Measurements from ENCODE around the gene TK2. TPM values are rescaled to one million over a fixed set of nuclear protein-coding genes. Genes with fewer than 3 reads are reported as not detected.
"Not testable (repeated sequence)": the region's sequence is repeated elsewhere in the genome, so short reads cannot be mapped to it uniquely, and the experiment has no call there.

Gene TK2
- total and polyA plus RNA-seq, 2 donors from 2014 or later: 31.0 to 44.2 TPM

DNA sequence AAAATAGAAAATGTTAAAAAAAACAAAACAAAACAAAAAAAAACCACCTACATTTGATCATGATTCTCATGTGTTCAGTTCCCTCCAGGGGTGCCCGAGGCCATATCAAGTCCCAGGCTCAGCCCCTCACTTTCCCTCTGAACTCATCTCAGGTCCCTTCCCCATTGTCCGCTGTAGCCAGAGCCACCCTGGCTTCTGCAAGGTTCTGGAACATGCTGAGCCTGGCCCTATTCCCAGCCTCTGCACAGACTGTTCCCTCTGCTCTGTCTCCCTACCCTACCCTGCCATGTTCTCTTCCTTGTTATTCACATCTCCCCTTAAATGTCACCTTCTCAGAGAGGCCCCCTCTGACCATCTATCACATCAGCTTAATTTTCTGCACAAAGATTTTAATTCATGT is 46.9 kb downstream of the TK2 start:
- H3K9me3 ChIP-seq (ENCODE audit: control insufficient read depth in 2 of 3, insufficient read depth in 1 of 3, low read length in 3 of 3): no peaks in the 10 kb centered on the region
- H3K9ac ChIP-seq (ENCODE audit: low read length in 3 of 3): no peak overlapping the region
- H3K27ac ChIP-seq (ENCODE audit: low read depth in 2 of 2, low read length in 2 of 2): no peak overlapping the region
- no peaks in the 10 kb centered on the region for H3K36me3 ChIP-seq (ENCODE audit: control insufficient read depth in 2 of 3, insufficient read depth in 3 of 3, low read length in 3 of 3)
- no peaks in the 10 kb centered on the region for H3K27me3 ChIP-seq (ENCODE audit: control insufficient read depth, insufficient read depth, low read length)
- TF ChIP-seq CTCF (IDR thresholded peaks at IDR 0.05; ENCODE audit: borderline replicate concordance, extremely low read depth, insufficient read depth): no peak
- FAIRE-seq (no peak), DNase-seq (peak in 1 of 5 donors; percentile 45)
- no peak overlapping the region for H3K4me3 ChIP-seq (ENCODE audit: low read length in 3 of 3)
- intact Hi-C loops (cut with DNase I): no loop called here
- H3K4me1 ChIP-seq (ENCODE audit: control insufficient read depth in 2 of 3, insufficient read depth in 2 of 3, low read depth in 1 of 3, low read length in 3 of 3): peaks cover 0 to 4% (median 3%) of the 10 kb centered on the region in 3 donors

DNA sequence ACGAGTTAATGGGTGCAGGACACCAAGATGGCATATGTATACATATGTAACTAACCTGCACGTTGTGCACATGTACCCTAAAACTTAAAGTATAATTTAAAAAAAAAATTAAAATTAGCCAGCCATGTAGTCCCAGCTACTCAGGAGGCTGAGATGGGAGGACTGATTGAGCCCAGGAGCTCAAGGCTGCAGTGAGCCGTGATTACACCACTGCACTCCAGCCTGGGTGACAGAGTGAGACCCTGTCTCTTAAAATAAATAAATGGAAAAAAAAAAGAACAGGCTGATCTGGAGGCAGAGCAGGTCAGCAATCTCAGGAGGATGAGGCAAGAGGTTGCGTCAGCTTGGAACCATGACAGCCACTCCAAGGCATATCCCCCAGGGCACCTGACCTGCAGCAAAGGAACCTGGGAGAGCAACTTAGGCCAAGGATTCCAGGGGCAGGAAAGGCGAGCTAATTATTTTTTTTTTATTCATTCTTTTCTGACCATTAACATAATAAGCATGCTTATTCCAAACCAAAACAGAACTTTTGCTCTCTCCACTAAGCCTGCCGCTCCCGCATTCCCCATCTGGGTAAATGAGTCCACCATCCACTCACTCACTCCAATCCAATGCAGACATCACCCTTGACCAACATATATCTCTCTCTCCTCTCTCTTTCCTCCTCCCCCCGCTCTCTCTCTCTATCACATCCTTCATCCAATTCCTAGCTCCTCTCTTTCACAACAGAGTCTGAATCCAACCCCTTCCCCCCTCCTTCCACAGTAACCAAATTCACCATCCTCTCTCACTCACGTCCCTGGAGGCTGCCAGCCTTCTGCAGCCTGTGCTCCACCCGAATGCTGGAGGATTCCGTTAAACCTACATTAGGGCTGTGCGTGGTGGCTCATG is 47.7 kb downstream of the TK2 start:
- Histone ChIP-seq H3K9ac (ENCODE audit: low read length in 3 of 3) (no peak overlapping the region), H3K9me3 (ENCODE audit: control insufficient read depth in 2 of 3, insufficient read depth in 1 of 3, low read length in 3 of 3) (no peaks in the 10 kb centered on the region), H3K27ac (ENCODE audit: low read depth in 2 of 2, low read length in 2 of 2) (peak overlapping the region; percentile 43 to 59), H3K4me1 (ENCODE audit: control insufficient read depth in 2 of 3, insufficient read depth in 2 of 3, low read depth in 1 of 3, low read length in 3 of 3) (peaks cover 0 to 2% (median 0%) of the 10 kb centered on the region in 3 donors), H3K36me3 (ENCODE audit: control insufficient read depth in 2 of 3, insufficient read depth in 3 of 3, low read length in 3 of 3) (no peaks in the 10 kb centered on the region), H3K27me3 (ENCODE audit: control insufficient read depth, insufficient read depth, low read length) (no peaks in the 10 kb centered on the region), H3K4me3 (ENCODE audit: low read length in 3 of 3) (no peak overlapping the region)
- DNase-seq (peak in 1 of 5 donors; percentile 75), FAIRE-seq (no peak)
- TF ChIP-seq CTCF (IDR thresholded peaks at IDR 0.05; ENCODE audit: borderline replicate concordance, extremely low read depth, insufficient read depth): no peak
- intact Hi-C loops (cut with DNase I): no loop called here

GRCh38 chr16:66501563-66501962 is 48.4 kb downstream of the TK2 start:
- intact Hi-C loops (cut with DNase I); H3K27me3 ChIP-seq (ENCODE audit: control insufficient read depth, insufficient read depth, low read length); H3K27ac ChIP-seq (ENCODE audit: low read depth in 2 of 2, low read length in 2 of 2); H3K4me1 ChIP-seq (ENCODE audit: control insufficient read depth in 2 of 3, insufficient read depth in 2 of 3, low read depth in 1 of 3, low read length in 3 of 3); H3K36me3 ChIP-seq (ENCODE audit: control insufficient read depth in 2 of 3, insufficient read depth in 3 of 3, low read length in 3 of 3); H3K9ac ChIP-seq (ENCODE audit: low read length in 3 of 3); FAIRE-seq; H3K4me3 ChIP-seq (ENCODE audit: low read length in 3 of 3); H3K9me3 ChIP-seq (ENCODE audit: control insufficient read depth in 2 of 3, insufficient read depth in 1 of 3, low read length in 3 of 3): not testable (repeated sequence)
- DNase-seq: peak in 1 of 5 donors; percentile 7

DNA sequence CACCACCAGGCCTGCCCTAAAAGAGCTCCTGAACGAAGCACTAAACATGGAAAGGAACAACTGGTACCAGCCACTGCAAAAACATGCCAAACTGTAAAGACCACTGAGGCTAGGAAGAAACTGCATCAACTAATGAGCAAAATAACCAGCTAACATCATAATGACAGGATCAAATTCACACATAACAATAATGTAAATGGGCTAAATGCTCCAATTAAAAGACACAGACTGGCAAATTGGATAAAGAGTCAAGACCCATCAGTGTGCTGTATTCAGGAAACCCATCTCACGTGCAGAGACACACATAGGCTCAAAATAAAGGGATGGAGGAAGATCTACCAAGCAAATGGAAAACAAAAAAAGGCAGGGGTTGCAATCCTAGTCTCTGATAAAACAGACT is 52.0 kb downstream of the TK2 start:
- H3K9ac ChIP-seq (ENCODE audit: low read length in 3 of 3); H3K27me3 ChIP-seq (ENCODE audit: control insufficient read depth, insufficient read depth, low read length); H3K27ac ChIP-seq (ENCODE audit: low read depth in 2 of 2, low read length in 2 of 2); intact Hi-C loops (cut with DNase I); H3K4me1 ChIP-seq (ENCODE audit: control insufficient read depth in 2 of 3, insufficient read depth in 2 of 3, low read depth in 1 of 3, low read length in 3 of 3); DNase-seq; H3K4me3 ChIP-seq (ENCODE audit: low read length in 3 of 3); FAIRE-seq; H3K36me3 ChIP-seq (ENCODE audit: control insufficient read depth in 2 of 3, insufficient read depth in 3 of 3, low read length in 3 of 3); H3K9me3 ChIP-seq (ENCODE audit: control insufficient read depth in 2 of 3, insufficient read depth in 1 of 3, low read length in 3 of 3): not testable (repeated sequence)

GRCh38 chr16:66496226-66496625 is 53.7 kb downstream of the TK2 start:
- H3K4me1 ChIP-seq (ENCODE audit: control insufficient read depth in 2 of 3, insufficient read depth in 2 of 3, low read depth in 1 of 3, low read length in 3 of 3); H3K9me3 ChIP-seq (ENCODE audit: control insufficient read depth in 2 of 3, insufficient read depth in 1 of 3, low read length in 3 of 3); FAIRE-seq; H3K9ac ChIP-seq (ENCODE audit: low read length in 3 of 3); H3K36me3 ChIP-seq (ENCODE audit: control insufficient read depth in 2 of 3, insufficient read depth in 3 of 3, low read length in 3 of 3); H3K4me3 ChIP-seq (ENCODE audit: low read length in 3 of 3); H3K27me3 ChIP-seq (ENCODE audit: control insufficient read depth, insufficient read depth, low read length); intact Hi-C loops (cut with DNase I); H3K27ac ChIP-seq (ENCODE audit: low read depth in 2 of 2, low read length in 2 of 2): not testable (repeated sequence)
- peak in 1 of 5 donors; percentile 28 for DNase-seq

Data from kidney (tissue), 14 donors.